Measurements from ENCODE around the gene DSCAML1.

DSCAML1 gene

DNA sequence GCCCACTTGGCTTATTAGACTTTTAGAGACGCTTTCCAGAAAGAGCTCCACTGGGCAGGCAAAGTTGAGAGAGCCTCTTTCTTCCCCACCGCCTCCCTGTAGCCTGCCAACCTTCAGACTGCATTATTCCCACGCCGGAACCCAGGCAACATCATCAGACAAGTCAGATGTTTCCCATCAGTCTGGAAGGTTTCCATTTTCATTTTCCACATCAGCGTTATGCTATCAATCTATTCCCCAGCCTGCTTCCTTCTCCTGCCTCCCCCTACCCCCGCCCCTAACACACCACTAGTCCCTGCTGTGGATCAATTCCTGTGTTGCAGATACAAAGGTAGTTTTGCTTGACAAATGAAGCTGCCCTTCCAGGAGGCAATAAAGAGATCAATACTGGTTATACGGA is 184.8 kb downstream of the DSCAML1 start:
- no peak for DNase-seq (ENCODE audit: low read depth in 2 of 2)

- no peak for DNase-seq (ENCODE audit: low read depth in 2 of 2)
These were observed 186.1 kb downstream of the DSCAML1 start for GRCh38 chr11:117610901-117611300.

- DNase-seq (ENCODE audit: low read depth in 2 of 2), result no peak
These were observed 187.0 kb downstream of the DSCAML1 start for GRCh38 chr11:117610045-117610444.

DNA sequence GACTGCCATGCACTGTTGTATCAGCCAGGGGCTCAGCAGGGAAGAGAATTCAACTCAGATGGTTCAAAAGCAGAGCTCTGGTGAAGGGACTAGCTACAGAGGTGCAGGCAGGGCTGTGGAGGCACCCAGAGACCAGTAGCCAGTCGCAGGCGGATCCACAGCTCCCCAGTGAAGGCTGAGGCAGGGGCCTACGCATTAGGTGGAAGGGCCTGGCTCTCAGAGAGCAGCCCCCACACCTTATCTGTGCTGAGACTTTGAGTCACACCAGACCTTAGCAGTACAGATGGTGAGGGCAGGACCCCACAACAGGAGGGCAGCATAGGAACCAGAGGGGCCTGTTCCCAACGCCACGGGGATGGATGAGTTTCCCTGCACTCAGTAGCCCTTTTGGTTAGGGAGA is 189.6 kb downstream of the DSCAML1 start:
- DNase-seq (ENCODE audit: low read depth in 2 of 2), result no peak

GRCh38 chr11:117606790-117607189 is 190.2 kb downstream of the DSCAML1 start:
- DNase-seq (ENCODE audit: low read depth in 2 of 2), result no peak

- DNase-seq (ENCODE audit: low read depth in 2 of 2), result no peak
These were observed 190.8 kb downstream of the DSCAML1 start for GRCh38 chr11:117606211-117606610.

DNA sequence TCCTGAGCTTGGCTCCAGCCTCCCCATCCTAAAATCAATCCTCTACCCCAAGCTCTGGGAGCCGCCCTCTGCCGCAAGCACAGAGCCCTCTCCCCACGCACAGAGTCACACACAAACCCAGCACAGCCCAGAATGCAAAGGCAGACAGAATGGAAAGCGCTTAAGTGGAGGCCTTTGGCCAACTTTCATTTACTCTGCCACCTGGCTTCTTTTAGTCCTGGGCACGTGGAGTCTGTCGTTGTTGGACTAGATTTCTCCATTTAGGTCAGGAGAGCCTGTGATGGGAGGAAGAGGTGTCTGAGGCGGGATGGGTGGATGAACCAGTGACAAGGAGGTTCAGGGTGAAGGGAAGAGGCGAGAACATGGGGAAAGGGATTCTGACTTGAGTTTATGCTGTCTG is 191.7 kb downstream of the DSCAML1 start:
- no peak for DNase-seq (ENCODE audit: low read depth in 2 of 2)

- no peak for DNase-seq (ENCODE audit: low read depth in 2 of 2)
These were observed 192.6 kb downstream of the DSCAML1 start for GRCh38 chr11:117604336-117604995.

GRCh38 chr11:117603932-117604331 is 193.1 kb downstream of the DSCAML1 start:
- DNase-seq (ENCODE audit: low read depth in 2 of 2), result no peak

DNA sequence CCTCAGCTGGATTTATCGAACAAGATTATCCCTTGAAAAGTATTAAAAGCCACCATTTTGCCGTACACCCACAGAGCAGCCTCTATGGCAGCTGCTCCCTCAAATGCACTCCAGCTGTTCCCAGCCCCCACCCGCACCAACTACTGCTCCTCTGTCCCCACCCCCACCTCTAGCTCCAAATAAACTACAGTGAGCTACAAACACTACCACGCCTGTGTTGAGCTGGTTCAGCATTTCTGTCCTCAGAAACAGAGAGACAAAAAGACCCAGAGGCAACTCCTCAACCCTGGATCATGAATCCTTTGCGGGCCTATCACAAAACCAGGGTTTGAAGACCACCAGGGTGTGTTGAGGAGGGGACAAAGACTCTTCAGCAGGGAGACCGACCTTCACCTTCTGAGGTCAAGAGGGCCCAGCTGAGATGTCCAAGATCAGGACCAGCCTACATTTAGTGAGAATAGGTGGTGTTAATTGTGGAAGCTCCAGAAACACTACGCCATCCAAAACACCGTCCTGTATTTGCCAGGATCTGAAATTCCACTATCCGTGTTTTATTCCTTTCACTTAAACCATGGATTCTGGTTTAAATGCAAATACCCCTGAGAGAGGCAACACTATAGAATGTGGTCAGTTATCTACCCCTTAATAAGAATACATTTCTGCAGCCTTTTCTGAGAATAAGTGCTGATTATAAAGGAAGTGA is 195.9 kb downstream of the DSCAML1 start:
- DNase-seq (ENCODE audit: low read depth in 2 of 2), result no peak

DNA sequence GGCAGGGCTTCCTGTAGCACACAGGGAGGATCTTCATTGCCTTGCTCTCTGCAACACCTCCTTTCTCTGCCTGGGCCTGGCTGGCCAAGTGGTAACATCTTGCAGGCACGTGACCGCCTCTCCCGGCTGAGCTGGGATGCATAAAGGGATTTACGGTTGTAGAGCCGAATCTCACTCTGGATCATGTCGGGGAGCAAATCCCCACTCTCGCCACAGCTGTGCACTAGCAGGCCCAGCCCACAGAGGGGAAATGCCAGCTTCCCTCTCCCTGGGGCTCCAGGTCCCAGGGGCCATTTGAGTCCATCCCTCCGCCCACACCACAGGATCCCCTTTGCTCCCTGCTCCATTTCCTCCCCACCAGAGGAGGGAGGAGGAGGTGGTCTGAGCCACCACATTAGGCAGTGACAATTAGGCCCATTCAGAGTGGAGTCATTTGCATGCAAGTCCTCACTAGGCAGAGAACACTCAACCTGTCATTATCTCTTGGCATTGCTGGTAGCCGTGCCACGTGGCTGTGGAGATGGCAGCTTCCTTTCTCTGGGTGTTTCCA is 196.7 kb downstream of the DSCAML1 start:
- no peak for DNase-seq (ENCODE audit: low read depth in 2 of 2)

DNA sequence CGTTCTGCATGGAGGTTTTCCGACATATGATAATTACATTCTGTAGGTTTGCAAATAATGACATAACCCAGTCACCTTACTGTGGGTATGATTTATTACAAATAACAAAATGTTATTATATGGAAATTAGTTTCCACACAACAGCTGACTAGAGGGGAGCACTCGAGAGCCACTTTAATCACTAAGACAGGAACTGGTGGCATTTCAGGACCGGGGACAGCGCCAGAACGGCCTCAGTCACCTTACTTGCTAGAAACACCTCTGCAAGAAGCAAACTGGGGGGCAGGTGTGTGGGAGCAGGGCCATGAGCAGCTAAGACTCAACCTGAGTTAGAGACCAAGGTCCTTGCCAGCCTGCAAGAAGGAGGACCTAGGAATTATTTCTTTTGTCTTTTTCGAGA is 199.9 kb downstream of the DSCAML1 start:
- peak; percentile 5 to 15 for DNase-seq (ENCODE audit: low read depth in 2 of 2)

DNA sequence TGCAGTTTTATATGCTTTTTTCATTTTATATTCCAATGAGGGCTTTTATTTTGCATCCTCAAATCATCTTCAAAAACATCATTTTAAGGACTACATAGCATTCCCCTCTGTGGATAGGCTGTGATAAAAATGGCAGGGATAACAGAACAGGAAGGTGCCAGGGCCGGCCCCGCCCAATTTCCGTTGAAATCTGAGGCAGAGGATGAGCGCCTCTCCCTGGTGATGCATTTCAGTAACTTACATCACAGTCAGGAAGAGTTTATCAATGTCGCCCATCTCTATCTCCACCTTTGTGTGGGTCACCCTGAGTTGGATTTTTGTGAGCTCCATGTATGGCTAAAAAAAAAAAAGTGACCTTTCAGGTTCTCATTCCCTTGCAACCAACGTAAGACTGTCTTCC is 201.6 kb downstream of the DSCAML1 start:
- no peak for DNase-seq (ENCODE audit: low read depth in 2 of 2)

DNA sequence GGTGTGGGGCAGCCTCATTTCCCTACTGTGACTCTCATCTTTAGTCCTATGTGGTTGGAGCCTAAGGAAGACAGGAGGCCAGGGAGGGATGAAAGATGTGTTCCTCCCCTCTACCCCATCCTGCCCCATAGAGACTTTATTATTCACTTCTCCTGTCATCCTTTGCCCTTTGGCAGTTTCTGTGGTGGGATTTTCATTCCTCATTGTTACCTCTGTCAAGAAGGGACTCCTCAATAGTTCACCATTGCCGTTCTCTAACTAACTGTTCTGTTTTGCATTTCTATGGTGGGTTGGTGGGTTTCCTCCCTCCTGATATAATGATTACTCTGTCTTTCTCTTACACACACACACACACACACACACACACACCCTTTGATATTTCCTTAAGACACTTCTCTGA is 202.3 kb downstream of the DSCAML1 start:
- DNase-seq (ENCODE audit: low read depth in 2 of 2), result no peak

GRCh38 chr11:117593065-117593464 is 204.0 kb downstream of the DSCAML1 start:
- DNase-seq (ENCODE audit: low read depth in 2 of 2), result no peak

- DNase-seq (ENCODE audit: low read depth in 2 of 2), result no peak
These were observed 205.5 kb downstream of the DSCAML1 start for GRCh38 chr11:117591316-117592039.

DNA sequence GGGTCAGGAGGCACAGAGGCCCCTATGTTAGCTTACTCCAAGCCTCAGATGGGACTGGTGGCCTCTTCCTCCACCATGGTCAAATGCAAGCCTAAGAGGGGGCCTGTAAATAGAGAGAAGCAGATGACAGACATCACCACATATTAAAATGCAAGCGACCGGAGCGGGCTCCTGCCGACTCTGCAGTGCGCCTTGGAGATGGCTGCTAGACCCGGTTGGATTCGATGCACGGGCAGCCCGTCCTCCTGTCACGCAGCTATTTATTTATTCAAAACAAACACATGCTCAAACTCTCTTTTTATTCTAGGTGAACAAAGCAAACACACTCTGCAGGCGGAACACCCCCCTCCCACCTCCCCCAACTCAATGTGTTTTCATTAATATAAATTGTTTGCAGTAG is 208.0 kb downstream of the DSCAML1 start:
- no peak for DNase-seq (ENCODE audit: low read depth in 2 of 2)

- no peak for DNase-seq (ENCODE audit: low read depth in 2 of 2)
These were observed 208.7 kb downstream of the DSCAML1 start for GRCh38 chr11:117588166-117588810.

DNA sequence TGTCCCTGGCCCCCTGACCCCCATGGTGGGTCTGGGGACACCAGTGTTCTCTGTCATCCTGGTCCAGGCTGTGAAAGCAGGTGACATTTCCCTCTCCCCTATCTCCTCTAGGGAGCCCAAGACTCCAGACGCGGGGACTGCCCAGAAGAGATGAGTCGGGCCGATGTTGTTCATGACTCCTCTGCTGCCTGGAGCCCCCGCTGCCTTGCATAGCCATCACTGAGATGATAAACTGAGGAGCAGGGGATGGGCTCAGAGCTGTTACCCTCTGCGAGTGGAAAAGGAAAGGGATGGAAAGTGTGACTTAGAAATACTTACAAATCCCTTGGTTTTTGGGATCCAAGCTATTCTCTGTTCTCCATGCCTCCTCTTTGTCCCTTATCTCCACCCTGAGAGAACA is 209.6 kb downstream of the DSCAML1 start:
- DNase-seq (ENCODE audit: low read depth in 2 of 2), result no peak

DNA sequence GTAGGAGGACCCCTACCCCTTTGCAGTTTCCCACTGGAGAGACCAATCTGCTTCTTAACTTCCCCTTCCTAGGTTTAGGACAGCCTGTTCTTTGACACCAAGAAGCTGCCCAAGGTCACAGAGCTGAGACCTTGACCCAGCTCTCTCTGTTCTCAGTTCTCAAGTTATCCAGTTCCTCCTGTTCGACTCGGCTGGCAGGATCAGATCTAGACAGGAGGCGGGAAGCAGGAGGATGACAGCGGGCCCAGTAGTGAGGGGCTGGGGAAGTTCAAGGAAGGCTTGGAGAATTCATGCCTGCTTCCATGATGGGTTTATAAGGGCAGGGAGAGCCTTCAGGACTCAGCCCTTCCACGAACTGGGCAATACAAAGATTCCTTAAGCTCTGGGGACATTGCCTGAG is 210.6 kb downstream of the DSCAML1 start:
- DNase-seq (ENCODE audit: low read depth in 2 of 2), result no peak

GRCh38 chr11:117585631-117586030 is 211.4 kb downstream of the DSCAML1 start:
- DNase-seq (ENCODE audit: low read depth in 2 of 2), result no peak
